ENCODE measurements around the gene TUBA8. TPM values are rescaled to one million over a fixed set of nuclear protein-coding genes. Genes with fewer than 3 reads are reported as not detected.

The TUBA8 gene
- total RNA-seq: 0.39 TPM in 1 of 2 replicates, not detected in the other

DNA sequence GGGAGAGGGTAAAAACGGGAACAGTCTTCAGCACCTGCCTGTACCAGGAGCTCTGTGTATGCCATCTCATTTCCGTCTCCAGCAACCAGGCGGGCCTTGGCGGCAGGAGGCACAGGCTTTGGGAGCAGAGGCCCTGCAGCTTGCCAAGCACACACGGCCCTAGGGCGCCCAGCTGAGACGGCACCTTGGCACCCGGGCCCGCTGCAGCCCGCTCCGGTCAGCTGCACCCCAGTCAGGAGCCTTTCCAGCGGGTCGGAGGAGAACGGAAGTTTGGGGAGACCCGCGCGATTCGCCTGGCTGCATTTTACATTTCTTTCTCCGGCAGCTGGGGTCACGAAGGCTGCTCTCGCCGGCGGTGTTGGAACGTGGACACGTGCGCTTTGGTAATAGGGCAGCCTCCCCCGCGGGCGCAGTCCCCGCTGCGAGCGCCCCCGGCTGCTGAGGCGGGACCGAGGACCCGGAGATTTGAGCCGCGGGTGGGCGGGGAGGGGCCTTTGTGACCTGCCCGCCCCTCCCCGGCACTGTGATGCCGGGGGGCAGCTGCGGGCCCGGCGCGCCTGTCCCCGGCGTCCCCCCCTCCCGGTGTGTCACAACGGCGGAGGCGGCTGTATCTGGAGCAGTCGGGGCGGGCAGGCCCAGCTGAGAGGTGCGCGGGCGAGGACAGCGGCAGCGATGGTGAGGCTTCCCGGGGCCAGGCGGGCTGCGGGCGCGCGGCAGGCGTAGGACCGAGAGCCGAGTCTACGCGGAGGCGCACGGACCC lies at the start of gene TUBA8:
TSS of gene TUBA8 (plus strand) at position 616 of the 760 bp plus-strand sequence. CDS start at position 673, 57 bp downstream.

DNA sequence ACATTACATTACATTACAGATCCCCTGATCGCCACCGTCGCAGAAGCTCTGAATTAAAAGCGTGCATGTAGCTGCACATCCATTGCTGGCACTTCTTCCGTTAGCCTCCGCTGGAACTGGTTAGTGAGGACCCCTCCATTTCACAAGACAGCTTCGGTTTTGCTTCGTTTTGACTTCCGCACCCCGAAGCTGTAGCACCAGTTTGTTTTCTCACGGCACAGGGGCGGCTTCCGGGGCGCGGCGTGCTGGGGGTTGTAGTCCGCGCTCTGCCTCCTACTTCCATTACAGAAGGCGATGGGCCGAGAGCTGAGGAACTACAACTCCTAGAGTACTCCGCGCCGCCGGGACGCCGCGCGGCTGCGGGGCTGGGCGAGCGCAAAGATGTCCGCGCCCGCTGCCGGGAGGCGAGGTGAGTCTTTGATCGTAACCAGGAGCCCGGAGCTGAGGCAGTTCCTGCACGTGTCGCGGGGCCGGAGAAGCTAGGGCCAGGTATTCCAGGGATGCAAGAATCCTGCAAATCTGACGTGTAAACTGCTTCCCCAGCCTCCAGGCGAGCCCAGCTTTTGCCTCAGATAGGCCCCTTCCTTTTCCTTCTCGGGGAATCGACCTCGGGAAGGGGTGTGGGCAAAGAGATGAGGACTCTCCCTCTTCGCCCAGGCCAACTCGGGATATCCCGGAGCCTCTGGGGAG lies 32.8 kb upstream of the TUBA8 start, which contains the start of gene PEX26:
TSS of gene PEX26 (plus strand) at position 352 of the 690 bp plus-strand sequence. CDS start 387 bp downstream, outside the sequence.

Small RNA genes lying within 50 kb of the gene (small RNA-seq; reads per million reads assigned to genes)
- not detected for gene AC016027.5

Other genes starting within 250 kb of the TUBA8 start
- gene MICAL3, start 86.2 kb upstream of the TUBA8 start, total RNA-seq: 24.3 and 36.8 TPM in 2 replicates
- 17.3 and 26.8 TPM in 2 replicates for gene PEX26, start 32.8 kb upstream of the TUBA8 start, total RNA-seq
- gene USP18, start 39.4 kb downstream of the TUBA8 start, total RNA-seq: 2.7 and 5.5 TPM in 2 replicates

Measured in subcutaneous preadipocyte (primary cell).